NCI-H82 treated with DMSO at 0.1 percent for 48 hours (cell line): ENCODE data around the gene FBN1.

ENCODE experiments used
- DNase-seq: peaks from one replicate; lab custom pipeline; 2025; ENCODE audit not compliant: unreplicated experiment; lab: John Stamatoyannopoulos, UW

The FBN1 gene

GRCh38 chr15:48645558-48646330 lies at the start of gene FBN1:
Gene FBN1 (minus strand): TSS chr15:48645709. CDS start chr15:48644769, 940 bp downstream.
- no peak for DNase-seq

DNA sequence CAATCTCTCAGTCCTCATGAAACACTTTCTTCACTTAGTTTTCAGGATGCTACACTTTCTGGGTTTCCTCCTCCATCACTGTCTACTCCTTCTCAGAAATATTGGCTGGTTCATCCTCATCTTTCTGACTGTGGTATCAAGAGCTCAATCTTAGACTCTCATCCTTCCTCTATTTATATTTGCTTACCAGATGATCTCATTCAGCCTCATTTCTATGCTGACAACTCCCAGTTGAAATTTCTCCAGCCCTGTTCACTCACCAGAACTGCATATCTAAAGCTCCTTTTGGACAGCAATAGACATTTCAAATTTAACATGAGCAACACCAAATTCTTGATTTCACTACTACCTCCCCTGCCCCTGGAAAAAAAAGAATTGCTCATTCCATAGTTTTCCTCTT lies 48.0 kb upstream of the FBN1 start:
- DNase-seq: no peak

- DNase-seq: no peak
Observed at GRCh38 chr15:48688493-48688892, 43.0 kb upstream of the FBN1 start.

GRCh38 chr15:48683991-48684765 lies 38.7 kb upstream of the FBN1 start:
- DNase-seq: no peak

DNA sequence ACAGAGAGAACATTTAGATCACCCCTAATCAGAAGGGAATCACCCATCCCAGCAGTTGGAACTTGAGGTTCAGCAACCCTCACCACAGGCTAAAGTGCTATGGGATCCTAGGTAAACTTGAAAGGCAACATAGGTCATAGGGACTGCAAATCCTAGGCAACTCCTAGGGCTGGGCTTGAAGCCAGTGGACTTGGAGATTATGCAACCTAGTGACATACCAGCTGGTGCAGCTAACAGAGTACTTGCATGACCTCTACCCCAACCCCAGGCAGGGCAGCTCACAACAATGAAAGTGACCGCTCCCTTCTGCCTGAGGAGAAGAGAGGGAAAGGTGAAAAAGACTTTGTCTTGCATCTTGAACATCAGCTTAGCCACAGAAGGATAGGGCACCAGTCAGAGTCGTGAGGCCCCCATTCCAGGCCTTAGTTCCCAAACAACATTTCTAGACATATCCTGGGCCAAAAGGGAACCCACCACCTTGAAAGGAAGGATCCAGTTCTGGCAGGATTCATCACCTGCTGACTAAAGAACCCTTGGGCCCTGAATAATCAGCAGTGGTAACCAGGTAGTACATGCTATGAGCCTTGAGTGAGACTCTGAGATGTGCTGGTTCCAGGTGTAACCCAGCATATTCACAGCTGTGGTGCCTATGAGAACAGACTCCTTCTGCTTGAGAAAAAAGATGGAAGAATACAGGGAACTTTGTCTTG lies 37.6 kb upstream of the FBN1 start:
- DNase-seq: no peak

- no peak for DNase-seq
Observed at GRCh38 chr15:48681353-48681752, 35.8 kb upstream of the FBN1 start.

GRCh38 chr15:48680841-48681240 lies 35.3 kb upstream of the FBN1 start:
- no peak for DNase-seq

- DNase-seq: no peak
Observed at GRCh38 chr15:48679952-48680351, 34.4 kb upstream of the FBN1 start.

GRCh38 chr15:48678851-48679250 lies 33.3 kb upstream of the FBN1 start:
- DNase-seq: no peak

DNA sequence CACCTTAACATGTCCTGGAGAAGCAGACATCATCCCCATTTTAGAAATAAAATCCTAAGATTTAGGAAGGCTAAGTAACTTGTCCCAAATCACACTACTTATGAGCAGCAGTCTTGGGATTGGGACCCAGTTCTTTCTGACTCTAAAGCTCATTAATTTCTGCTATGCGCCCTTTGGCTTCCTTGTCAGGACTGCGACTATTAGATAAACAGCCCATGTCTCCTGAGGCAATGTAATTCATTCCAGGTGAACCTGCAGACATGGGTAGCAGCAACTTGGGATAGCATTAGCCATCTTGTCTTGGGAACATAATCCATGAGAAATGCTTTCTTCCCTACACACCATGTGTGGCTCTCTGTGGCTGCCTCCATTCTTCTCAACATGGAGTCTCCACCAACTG lies 32.3 kb upstream of the FBN1 start:
- DNase-seq: no peak

DNA sequence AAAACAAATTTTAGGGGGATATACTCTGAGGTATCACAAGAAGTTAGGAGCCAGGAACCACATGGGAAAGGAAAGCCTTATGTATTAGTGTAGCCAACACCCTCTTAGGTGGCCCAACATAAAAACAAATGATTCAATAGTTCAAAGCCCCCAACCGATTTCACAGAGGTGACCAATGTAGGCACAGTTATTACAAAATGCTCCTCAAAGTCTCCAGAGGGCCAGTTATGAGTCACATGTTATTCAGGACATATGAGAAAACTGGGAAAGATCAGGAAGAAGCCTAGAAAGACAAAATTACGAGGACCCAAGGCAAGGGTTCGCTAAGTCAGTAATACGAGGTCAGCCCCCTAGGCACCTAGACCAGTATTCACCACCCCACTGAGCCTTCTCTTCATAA lies 29.9 kb upstream of the FBN1 start:
- DNase-seq: no peak

DNA sequence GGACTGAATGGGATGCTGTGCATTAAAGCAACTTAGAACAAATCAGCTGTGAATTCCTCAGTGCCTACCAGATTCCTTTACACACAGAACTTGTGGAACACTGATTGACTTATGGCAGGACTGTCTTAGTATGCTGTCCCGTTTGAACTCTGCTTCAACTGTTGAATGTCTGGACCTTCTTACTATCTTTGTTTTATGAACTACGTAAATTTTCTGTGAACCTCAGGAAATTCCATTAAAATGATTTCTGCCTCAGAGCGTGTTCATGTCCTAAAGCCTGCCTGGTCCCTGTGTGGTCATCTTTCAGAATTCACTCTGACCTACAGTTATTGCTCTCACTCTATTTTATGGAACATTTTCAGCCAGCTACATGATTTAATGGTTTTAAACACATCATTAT lies 29.4 kb upstream of the FBN1 start:
- DNase-seq: no peak

DNA sequence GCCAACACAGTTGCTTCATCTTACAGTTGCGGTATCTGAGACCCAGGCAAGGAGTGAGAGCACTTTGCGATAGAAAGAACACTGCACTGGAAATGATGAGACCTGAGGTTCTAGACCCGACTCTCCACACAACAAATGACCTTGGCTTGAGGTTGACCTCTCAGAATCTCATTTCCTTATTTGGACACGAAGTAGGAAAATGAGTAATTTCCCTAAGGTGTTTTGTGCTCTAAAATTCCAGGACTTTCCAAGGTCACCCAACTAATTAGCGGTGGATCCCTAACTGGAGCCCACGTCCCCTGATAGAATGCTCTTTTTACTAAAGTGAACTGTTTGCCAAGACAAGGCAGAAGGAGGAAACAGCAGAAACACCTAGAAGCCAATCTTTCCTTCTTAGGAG lies 26.7 kb upstream of the FBN1 start:
- DNase-seq: no peak

DNA sequence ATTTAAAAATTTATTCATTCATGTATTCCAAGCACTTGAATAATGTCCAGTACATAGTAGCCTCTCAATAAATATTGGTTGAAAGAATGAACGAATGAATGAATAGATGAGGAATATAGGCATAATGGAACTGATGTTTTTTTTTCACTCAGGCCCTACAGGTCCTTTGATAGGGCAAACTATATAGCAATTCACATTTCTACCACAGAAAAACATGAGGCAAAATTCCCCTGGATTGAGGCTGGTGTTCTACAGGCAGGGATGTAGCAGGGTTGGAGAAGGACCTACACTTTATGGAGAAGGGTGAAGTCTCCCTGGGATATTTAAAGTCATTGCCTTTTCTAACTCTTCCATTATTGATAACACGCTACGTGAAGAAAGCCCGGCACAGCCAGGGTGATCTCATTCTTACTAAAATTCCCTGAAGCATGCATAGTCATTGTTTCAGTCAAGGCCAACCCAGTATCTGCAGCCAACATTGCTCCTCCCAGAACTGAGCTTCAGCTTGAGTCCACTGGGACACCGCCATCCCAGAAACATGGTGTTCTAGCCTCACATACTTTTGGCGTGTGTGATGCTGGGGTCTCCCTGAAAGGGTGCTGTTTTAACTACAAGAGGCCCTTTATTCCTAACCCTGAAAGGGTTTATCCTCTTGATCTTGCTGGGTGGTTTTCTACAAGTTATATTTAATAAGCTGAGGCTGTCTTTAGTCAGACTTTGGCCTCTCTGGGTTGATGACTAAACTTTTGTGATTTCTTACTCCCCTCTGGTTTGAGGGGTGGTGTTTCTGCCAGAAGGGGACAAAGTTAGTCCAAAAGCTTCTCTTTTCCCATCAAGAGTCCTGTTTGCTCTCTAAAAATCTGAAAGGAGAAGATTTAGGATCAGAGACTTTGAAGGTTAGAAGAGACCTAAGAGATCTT lies 25.9 kb upstream of the FBN1 start:
- no peak for DNase-seq

DNA sequence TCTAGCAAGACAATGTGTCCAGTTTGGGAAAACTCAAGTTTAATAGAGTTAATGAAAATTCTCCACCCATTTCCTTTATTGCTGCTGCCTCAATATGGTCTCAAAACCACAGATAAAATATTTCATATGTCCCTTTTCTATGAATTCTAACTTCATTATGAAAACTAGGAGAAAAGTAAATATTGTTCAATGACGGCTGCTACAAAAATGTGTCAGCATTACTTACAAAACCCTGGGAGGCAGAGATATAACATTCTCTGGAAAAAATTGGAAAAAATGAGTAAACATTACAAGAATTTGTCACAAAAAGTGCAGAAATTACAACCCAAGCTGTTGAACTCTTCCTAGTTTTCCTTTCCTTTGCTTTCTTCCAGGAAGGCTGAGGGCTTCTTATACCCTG lies 22.2 kb upstream of the FBN1 start:
- DNase-seq: no peak

DNA sequence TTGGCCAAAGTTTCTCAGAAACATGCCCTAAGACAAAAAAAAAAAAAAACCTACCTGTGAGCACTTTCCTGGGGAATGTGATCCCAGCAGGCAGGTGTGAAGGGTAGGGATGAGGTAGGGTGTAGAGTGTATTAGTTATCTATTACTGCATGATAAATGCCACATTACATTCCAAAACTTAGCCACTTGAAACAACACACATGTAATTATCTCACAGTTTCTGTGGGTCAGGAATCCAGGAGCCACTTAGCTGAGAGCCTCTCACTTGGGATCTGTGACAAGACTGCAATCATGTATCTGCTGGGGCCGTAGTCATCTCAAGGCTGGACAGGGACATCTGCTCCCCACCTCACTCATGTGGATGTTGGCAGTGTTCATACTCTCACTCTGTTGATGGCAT lies 18.9 kb upstream of the FBN1 start:
- DNase-seq: no peak

DNA sequence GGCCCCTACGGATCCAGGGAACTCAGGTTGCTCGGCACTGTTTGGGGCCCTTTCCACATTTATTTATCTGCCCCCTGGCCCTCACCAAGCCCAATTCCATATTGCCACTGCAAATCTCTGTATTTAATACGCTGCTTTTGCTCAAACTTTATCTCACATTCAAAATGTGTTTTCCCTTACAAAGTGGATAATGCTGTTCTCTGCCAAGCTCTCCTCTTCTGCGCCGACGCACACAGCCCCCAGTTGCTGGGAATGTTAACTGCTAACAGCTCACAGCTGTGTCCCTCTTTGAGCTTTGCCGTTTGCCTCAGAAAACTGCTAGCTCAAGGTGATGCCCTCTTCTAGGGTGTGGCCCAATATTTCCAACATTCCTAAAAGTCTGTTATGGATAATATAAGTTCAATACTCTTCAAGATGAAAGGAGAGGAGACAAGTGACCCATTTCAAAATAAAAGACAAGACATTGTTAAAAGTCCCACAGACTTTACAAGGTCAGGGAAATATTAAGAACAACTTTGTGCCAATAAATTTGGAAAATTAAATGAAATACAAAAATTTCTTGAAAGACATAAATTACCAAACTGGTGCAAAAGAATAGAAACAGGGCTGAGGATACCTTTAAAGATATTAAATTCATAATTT lies 12.6 kb upstream of the FBN1 start:
- DNase-seq: no peak

- DNase-seq: no peak
Observed at GRCh38 chr15:48654801-48655200, 9.3 kb upstream of the FBN1 start.

DNA sequence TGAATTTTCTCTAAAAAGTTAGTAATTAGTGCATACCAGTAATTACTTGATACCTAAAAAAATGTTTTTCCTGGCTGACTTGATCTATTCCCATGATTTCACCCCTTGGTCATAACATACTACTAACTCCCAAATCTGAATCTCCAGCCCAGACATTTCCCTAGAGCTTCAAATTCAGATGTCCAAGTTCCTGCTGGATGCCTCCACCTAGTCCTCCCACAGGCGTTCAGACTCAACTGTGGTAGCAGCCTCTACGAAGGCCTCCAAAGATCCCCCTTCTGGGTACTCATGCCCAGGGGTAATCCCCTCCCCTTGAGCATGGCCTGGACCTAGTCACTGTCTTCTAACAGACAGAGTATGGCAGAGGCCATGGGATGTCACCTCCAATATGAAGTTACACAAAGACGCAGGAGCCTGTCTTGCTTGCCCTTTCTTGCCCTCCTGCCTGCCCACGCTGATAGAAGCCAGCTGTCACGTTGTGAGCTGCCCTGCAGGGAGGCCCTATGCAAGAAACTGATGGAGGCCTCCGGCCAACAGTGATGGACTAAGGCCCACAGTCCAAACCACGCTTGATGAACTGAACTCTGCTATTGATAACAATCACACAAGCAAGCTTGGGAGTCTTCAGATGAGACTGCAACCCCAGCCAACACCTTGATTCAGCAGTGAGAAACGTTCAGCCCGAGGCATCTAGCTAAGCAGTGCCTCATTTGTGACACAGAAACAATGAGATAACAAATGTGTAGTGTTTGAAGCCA lies 8.6 kb upstream of the FBN1 start:
- no peak for DNase-seq

DNA sequence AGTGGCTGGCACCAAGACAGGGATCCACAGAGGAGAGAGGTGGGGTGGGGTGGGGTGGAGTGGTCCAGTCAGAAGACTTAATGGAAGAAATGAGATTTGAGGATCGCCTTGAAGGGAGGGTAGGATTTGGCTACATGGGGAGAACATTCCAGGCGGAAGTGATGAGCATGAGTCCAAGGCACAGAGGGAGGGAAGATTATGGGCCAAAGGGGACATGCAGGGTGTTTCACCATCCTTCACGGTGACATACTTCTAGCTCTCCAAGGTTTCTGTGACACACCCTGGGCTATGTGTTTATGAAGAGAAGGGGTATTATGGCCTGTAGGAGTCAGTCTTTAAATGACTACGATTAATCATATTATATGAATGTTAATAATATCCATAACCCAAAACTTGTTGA lies 7.7 kb upstream of the FBN1 start:
- DNase-seq: no peak
